GM15510 (cell line): ENCODE measurements around the gene SLC26A2.

Experiments
- POLR2A ChIP-seq: IDR thresholded peaks from 3 replicates; pipeline ENCODE4 v1.6.1; 2011; ENCODE audit warnings: borderline replicate concordance; ENCODE audit not compliant: insufficient read length; ENCODE audit errors: extremely low read depth

SLC26A2 gene

DNA sequence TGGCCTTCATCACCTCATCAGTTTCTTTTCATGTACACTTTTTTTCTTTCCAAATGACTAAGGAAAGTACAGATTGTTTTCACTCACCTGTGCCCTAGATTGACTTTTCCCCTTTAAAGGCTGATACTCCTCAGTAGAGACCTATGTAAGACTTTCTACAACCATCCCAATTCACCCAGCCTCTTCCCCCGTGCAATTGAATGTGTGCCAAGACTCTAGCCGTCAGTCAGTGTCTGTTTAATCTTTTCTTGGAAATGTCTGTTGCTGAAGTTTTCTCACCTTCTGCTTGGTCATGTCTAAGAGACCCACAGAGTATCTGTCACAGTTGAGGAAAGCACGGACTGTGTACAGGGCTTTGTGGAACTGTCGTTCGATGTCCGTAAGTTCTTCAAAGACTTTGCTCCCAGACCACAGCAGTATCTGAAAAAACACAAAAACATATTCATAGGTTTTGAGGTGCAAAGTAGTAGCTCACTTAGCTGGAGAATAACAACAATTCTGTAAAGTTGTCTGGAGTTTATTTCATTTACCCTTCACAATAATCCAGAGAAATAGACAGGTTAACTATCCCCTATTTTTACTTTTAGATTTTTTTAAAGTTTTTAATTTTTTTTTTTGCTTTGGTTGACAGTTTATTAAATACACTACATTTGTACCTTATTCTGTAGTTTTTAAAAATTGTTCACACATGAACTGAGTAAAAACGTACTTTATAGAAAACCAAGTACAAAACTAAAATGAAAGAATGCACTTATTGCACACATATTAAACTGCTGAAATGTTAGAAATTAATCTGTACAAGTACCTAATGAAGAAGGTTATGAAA lies 29.6 kb upstream of the SLC26A2 start:
- TF ChIP-seq POLR2A, result no peak

GRCh38 chr5:149931992-149932436 lies 28.5 kb upstream of the SLC26A2 start:
- no peak for TF ChIP-seq POLR2A

DNA sequence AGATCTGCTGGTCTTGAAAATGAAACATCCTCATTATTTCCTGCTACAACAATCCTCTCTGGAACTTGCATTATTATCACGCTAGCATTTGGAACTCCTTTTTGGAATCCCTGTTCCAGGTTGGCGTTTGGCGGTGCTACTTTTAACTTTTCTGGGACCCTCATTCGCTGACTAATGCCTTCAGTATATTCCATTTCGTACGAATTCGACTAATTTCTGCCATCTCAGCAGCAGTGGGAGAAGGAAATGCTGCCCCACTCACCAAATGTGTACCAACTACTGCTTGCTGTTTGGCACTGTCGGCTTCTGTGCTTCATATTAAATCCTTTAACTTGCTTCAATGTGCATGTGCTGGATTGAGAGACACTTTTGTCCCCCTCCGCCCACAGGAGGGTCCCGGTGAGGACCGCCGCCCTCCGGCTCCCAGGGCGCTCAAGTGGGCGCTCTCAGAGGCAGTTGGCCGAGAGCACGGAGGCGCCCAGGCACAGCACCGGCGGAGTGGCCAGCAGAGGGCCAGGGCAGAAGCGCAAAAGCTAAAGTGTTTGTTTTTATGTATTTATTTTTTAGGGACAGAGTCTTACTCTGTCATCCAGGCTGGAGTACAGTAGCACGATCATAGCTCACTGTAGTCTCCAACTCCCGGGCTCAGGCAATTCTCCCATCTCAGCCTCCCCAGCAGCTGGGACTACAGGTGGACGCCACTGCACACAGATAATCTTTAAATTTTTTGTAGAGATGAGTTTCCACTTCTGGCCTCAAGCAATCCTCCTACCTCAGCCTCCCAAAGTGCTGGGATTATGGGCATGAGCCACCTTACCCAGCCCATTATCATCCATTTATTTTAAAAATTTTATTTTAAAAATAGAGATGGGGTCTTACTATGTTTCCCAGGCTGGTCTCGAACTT lies 27.9 kb upstream of the SLC26A2 start:
- no peak for TF ChIP-seq POLR2A

GRCh38 chr5:149935431-149935901 lies 25.1 kb upstream of the SLC26A2 start:
- TF ChIP-seq POLR2A, result no peak

DNA sequence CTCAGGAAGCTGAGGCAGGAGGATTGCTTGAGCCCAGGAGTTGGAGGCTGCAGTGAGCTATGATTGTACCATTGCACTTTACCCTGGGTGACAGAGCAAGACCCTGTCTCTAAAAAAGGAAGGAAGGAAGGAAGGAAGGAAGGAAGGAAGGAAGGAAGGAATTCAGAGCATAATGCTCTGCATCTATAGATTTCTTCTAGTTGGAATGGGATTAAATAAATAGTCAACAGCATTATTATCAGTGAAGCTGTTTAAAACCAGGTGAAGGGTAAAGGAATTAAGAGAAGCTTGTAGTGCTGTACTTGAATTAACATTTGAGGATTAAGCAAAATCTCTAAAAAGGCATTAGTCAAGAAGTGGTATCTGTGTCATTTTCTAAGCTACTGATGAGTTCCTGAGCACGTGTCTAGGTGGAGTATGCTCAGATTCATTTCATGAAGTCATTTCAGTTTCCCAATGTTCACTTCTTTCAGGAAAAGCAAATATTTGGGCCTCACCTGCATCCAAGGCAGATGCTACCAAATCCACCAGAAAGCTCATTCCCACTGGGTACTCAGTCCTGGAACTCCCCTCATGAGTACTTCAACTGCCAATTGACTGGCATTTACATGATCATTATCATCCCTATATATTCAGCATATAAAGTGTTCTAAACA lies 24.4 kb upstream of the SLC26A2 start:
- no peak for TF ChIP-seq POLR2A

DNA sequence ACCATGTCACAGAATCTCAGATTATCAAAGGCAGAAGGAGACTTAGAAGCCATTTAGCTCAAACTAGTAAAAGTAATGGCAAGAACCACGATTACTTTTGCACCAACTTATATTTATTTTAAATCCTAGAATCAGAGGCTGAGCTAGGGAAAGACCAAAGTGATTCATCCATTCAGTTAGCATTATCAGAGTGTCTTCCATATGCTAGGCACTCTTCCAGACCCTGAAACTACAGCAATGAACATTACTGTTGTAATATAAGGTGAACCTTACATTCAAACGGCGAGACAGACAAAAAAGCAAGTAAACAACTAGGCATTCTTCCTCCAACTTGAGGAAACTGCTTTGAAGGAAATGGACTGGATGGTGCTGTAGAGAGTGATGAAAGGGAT lies 23.9 kb upstream of the SLC26A2 start:
- TF ChIP-seq POLR2A, result no peak

- no peak for TF ChIP-seq POLR2A
These were observed 22.9 kb upstream of the SLC26A2 start for GRCh38 chr5:149937610-149938009.

DNA sequence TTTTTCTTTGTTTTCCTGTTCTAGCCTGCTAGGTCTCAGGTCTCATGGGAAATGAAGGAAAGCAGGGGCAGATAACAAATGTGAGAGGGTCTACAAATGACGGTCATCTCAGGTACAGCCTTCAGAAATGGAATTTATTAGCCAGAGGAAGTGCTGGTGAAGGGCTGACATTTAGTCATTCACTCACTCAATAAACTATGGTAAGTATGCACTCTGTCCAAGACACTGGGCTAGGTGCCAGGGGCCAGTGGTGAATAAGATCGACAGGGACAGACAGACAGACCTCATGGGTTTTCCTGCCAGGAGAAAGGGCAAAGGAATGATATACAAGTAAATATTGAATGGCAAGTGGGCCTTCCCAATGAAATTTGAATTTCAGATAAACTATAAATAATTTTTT lies 22.3 kb upstream of the SLC26A2 start:
- no peak for TF ChIP-seq POLR2A

GRCh38 chr5:149938791-149939358 lies 21.7 kb upstream of the SLC26A2 start:
- no peak for TF ChIP-seq POLR2A

DNA sequence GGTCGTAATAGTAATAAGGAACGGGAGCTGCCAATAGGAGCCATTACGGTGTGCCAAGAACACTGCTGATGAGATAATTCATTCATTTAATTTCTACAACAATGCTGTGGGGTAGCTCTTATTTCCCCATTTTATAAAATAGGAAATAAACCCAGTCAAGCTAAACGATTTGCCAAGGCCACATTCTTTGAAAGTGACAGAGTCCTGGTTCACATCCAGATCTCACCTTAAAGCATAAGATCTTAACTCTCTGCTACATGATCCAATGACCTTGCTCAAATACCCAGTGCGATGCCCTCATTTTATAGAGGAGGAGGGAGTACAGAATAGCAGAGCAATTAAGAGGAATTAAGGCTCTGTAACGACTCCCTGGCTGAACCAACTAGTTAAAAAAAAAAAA lies 21.0 kb upstream of the SLC26A2 start:
- no peak for TF ChIP-seq POLR2A

DNA sequence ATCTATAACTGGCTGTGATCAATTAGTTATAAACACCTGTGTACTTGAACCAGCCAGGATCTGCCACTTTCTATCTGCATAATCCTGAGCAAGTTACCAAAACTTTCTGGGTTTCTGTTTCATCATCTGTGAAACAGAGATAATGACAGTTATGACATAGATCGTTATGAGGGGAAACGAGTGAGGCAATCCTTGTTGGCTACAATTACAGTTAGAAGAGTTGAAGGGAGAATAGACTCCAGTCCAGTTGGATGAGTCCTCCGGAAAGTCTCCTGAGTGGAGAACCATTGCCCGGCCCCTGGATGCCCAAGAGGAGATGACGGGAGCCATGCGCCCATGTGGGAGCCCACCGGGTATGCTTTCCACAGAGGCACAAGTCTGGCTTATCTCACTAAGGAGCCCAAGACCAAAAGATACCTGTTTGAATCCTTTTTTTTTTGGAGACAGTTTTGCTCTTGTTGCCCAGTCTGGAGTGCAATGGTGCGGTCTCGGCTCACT lies 20.4 kb upstream of the SLC26A2 start:
- no peak for TF ChIP-seq POLR2A

- no peak for TF ChIP-seq POLR2A
These were observed 19.5 kb upstream of the SLC26A2 start for GRCh38 chr5:149940941-149941644.

- no peak for TF ChIP-seq POLR2A
These were observed 18.8 kb upstream of the SLC26A2 start for GRCh38 chr5:149941795-149942194.

DNA sequence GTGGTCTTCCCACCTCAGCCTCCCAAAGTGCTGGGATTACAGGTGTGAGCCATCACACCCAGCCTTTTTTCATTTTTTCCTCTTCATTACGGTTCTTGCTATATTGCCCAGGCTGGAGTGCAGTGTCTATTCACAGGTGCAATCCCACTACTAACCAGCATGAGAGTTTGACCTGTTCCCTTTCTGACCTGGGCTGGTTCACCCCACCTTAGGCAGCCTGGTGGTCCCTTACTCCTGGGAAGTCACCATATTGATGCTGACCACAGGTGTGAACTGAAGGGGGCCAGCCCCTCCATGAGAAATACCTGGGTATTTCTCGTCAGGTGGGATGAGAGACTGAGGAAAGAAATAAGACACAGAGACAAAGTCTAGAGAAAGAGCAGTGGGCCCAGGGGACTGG lies 18.4 kb upstream of the SLC26A2 start:
- no peak for TF ChIP-seq POLR2A

DNA sequence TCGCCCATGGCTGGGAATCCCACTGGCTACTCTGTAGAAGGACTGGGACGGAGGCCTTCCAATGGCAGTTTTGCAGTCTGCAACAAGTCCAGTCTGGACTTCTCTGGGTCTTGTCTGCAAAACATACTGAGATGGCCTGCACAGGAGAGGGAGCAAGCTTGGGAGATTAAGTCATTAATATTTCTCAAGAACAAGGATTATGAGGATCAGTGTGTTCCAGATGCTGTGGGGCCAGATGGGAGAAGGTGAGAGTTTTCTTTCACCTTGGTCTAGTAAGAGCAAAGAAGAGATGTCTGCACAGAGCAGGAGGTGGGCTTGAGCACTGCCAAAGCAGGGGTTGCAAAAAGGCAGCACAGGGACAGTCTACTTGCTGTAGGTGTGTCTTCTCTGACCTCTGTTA lies 15.9 kb upstream of the SLC26A2 start, which contains the start of gene PDE6A:
PDE6A (minus strand) TSS at position 128 of the 400 bp plus-strand sequence; CDS start at position 8, 120 bp downstream.
- no peak for TF ChIP-seq POLR2A

DNA sequence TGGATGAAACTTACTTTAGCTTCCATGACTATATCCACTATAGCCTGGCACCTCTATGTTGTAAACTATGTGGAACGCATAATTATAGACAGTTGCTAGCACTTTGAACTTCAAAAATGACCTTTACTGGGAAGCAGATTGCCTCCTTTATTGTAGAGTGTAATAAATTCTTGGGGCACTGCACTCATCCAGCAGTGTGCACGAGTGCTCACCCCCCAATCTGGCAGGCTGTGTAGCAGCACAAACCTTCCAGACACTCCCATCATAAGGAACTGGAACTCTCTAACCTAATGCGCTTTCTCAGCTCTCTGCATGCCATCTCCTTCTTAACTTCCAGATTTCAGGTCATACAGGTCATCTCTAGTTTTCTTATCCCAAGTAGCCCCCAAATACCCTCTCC lies 14.4 kb upstream of the SLC26A2 start:
- TF ChIP-seq POLR2A, result no peak
